Measurements from ENCODE around the gene CALN1.

DNA sequence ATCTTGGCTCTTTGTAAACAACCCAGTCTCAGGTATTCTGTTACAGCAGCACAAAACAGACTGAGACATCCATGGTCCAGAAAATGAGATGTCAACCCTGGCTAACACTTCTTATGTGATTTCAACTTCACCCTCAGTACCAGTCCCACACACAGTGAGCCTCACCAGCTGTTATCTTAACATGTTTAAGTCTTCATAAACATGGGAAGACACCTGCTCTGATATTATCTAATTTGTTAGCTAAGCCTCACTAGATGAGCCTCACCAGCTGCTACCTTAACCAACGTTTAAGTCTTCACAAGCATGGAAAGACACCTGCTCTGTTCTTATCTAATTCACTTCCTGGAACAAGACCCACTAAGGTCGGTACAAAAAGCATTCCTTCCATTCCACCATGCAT is 130.8 kb downstream of the CALN1 start:
- TF ChIP-seq EZH2phosphoT487 (IDR thresholded peaks at IDR 0.05; ENCODE audit: low read depth, severe bottlenecking, unreplicated experiment) (no peak), CTCF (IDR thresholded peaks at IDR 0.05; ENCODE audit: poor library complexity) (no peak)
